GM19372 (cell line): ENCODE measurements around the gene RAB9A.
"Not testable (repeated sequence)": the region's sequence is repeated elsewhere in the genome, so short reads cannot be mapped to it uniquely, and the experiment has no call there.

Source experiments
- ATAC-seq: cut with Tn5 transposase; IDR thresholded peaks from one replicate; pipeline ENCODE4 v1.9.1; 2021; ENCODE audit warnings: mild to moderate bottlenecking, low read depth, moderate library complexity; ENCODE audit not compliant: unreplicated experiment

The RAB9A gene

GRCh38 chrX:13688958-13689740 is at the start of gene RAB9A:
RAB9A (plus strand) TSS chrX:13689128; CDS start chrX:13708747, 19,619 bp downstream.
- peak; percentile 69 for ATAC-seq

GRCh38 chrX:13641684-13642083 is 47.2 kb upstream of the RAB9A start:
- not testable (repeated sequence) for ATAC-seq

GRCh38 chrX:13645464-13646153 is 43.3 kb upstream of the RAB9A start:
- ATAC-seq, result no peak

DNA sequence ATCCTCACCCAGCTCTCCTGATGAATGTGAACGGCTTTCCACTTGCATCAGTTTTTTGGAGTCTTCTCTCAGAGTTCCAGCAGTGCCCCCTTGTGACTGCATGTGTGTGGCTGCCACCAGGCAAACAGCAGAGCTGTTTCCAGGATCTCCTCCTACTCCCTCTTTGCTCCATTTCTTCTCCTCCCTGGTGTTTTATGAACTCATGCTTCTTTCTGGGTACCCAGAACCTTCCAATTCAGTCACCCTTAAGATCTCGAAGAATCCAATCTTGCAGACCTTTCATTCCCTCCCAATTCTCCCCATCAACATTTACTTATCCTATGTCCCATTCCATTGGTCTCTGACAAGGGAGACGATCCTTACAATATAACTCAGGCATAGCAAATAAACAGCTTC is 42.8 kb upstream of the RAB9A start:
- no peak for ATAC-seq

DNA sequence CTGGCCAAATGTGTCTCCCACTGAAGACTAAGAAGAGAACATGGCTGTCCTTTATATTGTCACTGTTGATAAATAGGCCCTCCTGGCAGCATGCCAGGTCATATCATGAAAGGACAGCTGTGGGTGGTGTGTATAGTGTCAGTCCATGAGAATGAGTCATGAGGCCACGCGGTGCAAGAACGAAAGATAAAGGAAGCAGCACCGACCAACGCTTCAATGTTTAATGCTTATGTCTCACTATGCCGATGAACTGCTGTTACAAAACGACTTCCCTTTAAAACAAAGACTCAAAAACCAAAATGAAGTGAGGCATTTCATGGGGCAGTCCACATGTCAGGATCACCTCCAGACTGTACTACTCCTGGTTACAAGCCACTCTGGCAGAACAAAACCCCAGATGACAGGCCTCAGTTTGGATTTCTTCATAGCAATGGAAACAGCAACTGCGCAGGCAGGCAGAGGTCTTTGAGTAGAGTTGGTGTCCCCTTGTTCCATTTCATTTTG is 41.2 kb upstream of the RAB9A start:
- no peak for ATAC-seq

- not testable (repeated sequence) for ATAC-seq
Measured at GRCh38 chrX:13648336-13648735, 40.6 kb upstream of the RAB9A start.

GRCh38 chrX:13649838-13650237 is 39.1 kb upstream of the RAB9A start:
- no peak for ATAC-seq

DNA sequence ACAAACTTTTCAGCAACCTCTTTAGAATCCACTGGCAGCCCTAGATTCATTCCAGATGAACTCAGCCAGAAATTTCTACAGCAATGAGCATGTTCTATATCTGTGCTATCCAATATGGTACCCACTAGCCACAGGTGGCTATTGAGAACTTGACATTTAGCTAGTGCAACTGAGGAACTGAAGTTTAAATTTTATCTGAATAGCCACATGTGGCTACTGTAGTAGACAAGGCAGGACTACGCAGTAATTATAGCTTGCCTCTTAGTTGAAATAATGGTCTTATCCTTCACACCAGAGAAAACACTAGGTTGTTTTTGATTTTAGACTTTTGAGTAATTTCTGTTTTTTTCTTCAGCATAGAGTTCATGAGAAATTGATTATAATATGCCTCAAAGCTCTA is 38.6 kb upstream of the RAB9A start:
- ATAC-seq, result no peak

DNA sequence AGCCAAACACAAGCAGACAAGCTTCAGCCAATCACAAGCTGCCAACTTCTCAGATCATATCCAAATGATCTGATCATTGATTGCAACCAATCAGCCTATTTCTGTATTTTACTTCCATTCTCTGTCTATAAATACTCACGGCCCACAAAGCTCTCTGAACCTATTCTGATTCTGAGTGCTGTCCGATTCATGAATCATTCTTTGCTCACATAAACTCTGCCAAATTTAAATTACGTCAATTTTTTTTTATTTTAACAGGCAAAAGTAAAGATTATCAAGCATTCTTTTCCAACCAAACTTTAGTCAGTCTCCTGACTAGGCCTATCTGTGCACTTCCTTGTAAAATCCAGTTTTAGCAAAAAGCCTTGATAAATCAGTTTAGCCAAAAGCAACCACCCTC is 37.8 kb upstream of the RAB9A start:
- ATAC-seq, result no peak

DNA sequence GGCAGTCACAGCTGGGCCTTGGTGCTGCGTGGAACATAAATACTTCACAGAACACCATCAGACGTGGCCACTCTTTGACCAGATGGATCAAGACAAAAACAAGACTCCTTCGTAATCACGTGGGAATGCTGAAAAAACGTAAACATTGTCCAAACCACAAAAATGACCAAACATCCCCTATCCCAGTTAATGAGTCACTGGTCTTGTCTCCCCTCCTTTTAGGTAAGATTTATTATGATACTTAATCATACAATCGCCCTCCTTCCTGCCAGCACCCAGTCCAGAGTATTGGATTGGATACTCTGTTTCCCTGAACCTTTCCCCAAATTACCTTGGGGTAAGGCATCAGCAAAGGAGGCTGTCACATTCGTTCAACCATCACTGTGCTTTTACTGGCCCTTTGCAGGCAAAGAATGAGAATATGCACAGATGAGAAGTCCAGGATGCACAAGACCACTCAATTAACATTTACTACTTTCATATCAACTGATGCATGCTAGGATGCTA is 36.6 kb upstream of the RAB9A start:
- ATAC-seq, result no peak

DNA sequence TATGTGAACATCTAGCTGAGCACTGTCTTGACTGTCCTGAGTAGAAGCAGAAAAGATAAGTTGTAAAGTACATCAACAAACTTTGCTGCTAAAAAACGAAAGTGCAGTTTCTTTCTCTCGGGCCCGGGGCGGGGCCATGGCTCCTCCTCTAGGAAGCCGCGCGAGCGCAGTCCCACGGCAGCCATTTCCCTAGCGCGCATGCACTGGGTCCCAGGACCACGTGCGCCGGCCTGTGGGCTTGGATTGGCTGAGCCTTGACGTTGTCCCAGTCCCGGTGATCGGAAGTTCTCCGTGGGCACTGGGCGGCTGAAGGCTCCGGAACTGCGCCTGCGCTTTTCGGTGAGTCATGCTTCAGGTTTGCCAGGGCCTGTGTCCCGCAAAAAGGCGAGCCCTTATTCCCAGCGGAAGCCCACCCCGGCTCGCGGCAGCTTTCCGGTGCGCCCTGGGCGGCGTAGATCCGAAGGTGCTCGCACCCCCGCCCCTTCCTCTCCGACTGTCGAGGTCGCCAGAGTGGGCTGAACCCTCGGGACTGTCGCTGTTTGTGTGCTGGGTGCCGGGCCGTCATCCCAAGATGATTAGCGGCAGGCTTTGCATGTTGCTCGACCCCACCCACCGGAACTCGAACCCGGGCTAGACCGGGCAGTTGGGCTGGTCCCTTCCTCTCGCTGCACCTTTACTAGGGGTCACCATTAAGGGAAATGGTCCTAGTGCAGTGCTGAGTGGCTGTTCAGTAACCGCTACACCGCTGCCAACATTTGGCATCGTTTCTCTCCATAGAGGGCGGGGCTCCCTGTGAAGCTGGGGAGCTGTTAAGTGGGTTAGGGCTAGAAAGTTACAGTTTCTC is 35.9 kb upstream of the RAB9A start, which contains the start of gene TCEANC:
Gene TCEANC (plus strand): TSS at position 292 of the 844 bp plus-strand sequence. CDS start 9,368 bp downstream, outside the sequence.
- ATAC-seq, result peak; percentile 92

- ATAC-seq, result no peak
Measured at GRCh38 chrX:13654116-13654515, 34.8 kb upstream of the RAB9A start.

DNA sequence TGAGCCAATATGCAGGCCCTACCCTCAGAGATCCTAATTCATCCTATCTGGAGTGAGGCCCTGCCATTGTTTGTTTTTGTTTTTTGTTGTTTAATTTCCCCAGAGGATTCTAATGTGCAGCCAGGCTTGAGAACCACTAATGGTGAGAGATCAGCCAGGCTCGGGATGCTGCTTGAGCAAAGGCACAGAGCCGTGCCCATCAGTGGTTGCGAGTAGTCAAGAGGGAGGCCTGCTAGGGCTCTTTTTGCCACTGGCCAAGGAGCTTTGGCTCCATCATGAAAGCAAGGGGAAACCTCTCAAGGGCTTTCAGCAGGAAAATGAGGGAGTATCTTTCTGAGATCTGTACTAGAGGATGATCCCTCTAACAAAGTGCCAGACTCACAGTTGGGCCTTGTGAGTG is 33.3 kb upstream of the RAB9A start:
- no peak for ATAC-seq

- no peak for ATAC-seq
Measured at GRCh38 chrX:13658602-13659001, 30.3 kb upstream of the RAB9A start.

GRCh38 chrX:13659063-13659462 is 29.9 kb upstream of the RAB9A start:
- no peak for ATAC-seq

DNA sequence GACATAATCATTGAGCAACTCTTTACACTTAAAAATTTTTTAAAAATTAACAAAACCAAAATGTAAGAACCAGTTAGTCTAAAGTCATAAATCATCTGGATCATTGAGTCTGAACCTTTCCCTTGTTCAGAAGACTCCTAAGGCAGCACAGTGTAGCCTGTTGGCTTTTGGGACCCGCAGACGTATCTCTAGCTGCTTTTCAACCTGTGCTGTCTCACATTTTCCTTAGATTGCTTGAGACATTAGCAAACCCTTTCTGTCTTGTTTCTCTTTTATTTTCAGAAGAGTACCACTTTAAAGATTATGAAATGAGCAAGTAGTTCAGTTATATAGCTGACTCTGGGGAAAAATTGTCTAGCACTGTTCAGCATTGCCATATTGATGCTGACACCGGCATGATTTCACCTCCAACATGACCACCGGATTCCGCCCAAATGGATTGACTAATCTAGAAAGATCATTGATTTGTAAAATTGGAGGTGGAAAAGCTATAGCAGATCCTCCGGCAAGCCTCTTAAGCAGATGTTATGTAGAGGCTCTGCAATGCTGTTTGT is 27.1 kb upstream of the RAB9A start:
- ATAC-seq, result no peak

- no peak for ATAC-seq
Measured at GRCh38 chrX:13662355-13662791, 26.6 kb upstream of the RAB9A start.

DNA sequence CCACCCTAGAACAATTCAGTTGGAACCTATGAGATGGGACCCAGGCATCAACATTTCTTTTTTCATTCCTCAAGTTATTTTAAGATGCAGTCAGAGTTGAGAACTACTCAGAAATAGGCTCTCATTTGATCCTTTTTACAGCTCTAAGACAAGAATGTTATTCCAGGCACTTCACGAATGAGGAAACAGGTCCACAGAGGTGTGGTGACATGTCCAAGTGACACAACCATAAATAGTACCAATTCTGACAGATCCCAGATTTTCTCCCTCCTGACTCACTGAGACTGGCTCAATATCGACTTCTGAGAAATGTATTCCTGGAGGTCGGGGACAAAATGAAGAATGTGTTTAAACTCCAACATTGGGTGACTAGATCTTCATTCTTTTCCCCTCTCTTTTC is 24.9 kb upstream of the RAB9A start:
- no peak for ATAC-seq

GRCh38 chrX:13666836-13667235 is 22.1 kb upstream of the RAB9A start:
- no peak for ATAC-seq

GRCh38 chrX:13667919-13668318 is 21.0 kb upstream of the RAB9A start:
- no peak for ATAC-seq
